Measurements from ENCODE around the gene FBXO17. TPM values are rescaled to one million over a fixed set of nuclear protein-coding genes. Genes with fewer than 3 reads are reported as not detected.

Gene FBXO17
- total RNA-seq, 4 donors from 2014 or later, result 3.9 to 18.3 (median 8.8) TPM

- WGBS, 2 donors, result 0% methylated on average over 17 to 31 of the region's 64 CpGs
- DNase-seq, result peak; percentile 100
- peaks cover 20 to 53% (median 20%) of the 10 kb centered on the region in 3 donors for H3K4me1 ChIP-seq
- peaks cover 0 to 16% (median 0%) of the 10 kb centered on the region in 3 donors for H3K36me3 ChIP-seq
- H3K27me3 ChIP-seq, result no peaks in the 10 kb centered on the region
- peak within 1 kb of the TSS; percentile 94 to 99 (median 96) for H3K27ac ChIP-seq
- peak within 1 kb of the TSS; percentile 72 to 99 (median 84) for H3K4me3 ChIP-seq
- intact Hi-C loops (cut with DNase I), result no loop called here
- no peaks in the 10 kb centered on the region for H3K9me3 ChIP-seq
- TF ChIP-seq, protein P1, sequence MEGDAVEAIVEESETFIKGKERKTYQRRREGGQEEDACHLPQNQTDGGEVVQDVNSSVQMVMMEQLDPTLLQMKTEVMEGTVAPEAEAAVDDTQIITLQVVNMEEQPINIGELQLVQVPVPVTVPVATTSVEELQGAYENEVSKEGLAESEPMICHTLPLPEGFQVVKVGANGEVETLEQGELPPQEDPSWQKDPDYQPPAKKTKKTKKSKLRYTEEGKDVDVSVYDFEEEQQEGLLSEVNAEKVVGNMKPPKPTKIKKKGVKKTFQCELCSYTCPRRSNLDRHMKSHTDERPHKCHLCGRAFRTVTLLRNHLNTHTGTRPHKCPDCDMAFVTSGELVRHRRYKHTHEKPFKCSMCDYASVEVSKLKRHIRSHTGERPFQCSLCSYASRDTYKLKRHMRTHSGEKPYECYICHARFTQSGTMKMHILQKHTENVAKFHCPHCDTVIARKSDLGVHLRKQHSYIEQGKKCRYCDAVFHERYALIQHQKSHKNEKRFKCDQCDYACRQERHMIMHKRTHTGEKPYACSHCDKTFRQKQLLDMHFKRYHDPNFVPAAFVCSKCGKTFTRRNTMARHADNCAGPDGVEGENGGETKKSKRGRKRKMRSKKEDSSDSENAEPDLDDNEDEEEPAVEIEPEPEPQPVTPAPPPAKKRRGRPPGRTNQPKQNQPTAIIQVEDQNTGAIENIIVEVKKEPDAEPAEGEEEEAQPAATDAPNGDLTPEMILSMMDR (IDR thresholded peaks at IDR 0.05), result peak in 1 of 6 experiments; percentile 37
- TF ChIP-seq POLR2A (IDR thresholded peaks at IDR 0.05), result peak in 3 of 4 donors; percentile 68 to 87 (median 81)
These were observed 75.9 kb downstream of the FBXO17 start, which contains the start of the genes NFKBIB and SIRT2 for GRCh38 chr19:38899447-38900201. NFKBIB (plus strand) TSS chr19:38899969; CDS start chr19:38900033, 64 bp downstream. SIRT2 (minus strand) TSS chr19:38899618; CDS start chr19:38899521, 97 bp downstream.

DNA sequence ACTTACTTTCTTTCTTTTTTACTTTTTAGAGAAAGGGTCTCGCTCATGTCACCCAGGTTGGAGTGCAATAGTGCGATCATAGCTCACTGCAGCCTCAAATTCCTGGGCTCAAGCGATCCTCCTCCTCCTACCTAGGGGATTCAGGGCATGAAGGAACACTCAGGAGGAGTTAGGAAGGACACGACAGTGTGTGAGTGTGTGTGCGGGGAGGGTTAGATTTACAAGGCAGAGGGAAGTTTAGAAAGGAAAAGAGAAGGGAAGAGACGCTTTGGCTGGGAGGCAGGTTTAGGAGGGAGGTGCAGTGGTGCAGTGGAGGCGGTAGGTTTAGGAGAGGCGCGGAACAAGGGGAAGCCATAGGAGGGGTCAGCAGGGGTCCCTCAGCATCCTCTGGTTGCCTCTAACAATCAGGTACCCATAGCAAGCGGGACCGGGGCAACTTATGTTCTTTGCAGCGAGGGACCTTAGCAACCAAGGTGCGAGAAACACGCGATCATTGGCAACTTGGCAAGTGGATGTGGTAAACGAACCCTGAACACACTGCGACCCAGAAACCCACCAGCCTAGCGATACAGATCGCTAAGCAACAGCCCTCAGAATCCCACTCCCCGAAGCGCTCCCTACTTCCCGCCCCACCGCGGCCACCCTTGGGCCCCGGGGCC, 76.6 kb downstream of the FBXO17 start:
- Histone ChIP-seq H3K27ac (peak overlapping the region; percentile 92 to 99 (median 95)), H3K36me3 (peaks cover 0 to 14% (median 0%) of the 10 kb centered on the region in 3 donors), H3K9me3 (no peaks in the 10 kb centered on the region), H3K4me3 (peak overlapping the region; percentile 62 to 99 (median 76)), H3K4me1 (peaks cover 20 to 53% (median 20%) of the 10 kb centered on the region in 3 donors), H3K27me3 (no peaks in the 10 kb centered on the region)
- intact Hi-C loops (cut with DNase I), result no loop called here
- TF ChIP-seq POLR2A (IDR thresholded peaks at IDR 0.05), result no peak
- TF ChIP-seq, protein P1 (IDR thresholded peaks at IDR 0.05), result peak in 1 of 6 experiments; percentile 1
- no peak for DNase-seq
- WGBS, 2 donors, result 0 to 5% methylated on average over 19 to 23 of the region's 25 CpGs

GRCh38 chr19:38894968-38895367, 80.6 kb downstream of the FBXO17 start:
- peaks cover 2 to 48% (median 3%) of the 10 kb centered on the region in 3 donors for H3K36me3 ChIP-seq
- intact Hi-C loops (cut with DNase I), result no loop called here
- H3K27me3 ChIP-seq, result no peaks in the 10 kb centered on the region
- no peak overlapping the region for H3K27ac ChIP-seq
- peaks cover 11 to 31% (median 13%) of the 10 kb centered on the region in 3 donors for H3K4me1 ChIP-seq
- H3K9me3 ChIP-seq, result no peaks in the 10 kb centered on the region
- H3K4me3 ChIP-seq, result no peak overlapping the region
- WGBS, 2 donors, result 67 to 75% methylated on average over 8 to 9 of the region's 9 CpGs
- TF ChIP-seq POLR2A (IDR thresholded peaks at IDR 0.05), result no peak
- TF ChIP-seq, protein P1 (IDR thresholded peaks at IDR 0.05), result no peak
- no peak for DNase-seq

DNA sequence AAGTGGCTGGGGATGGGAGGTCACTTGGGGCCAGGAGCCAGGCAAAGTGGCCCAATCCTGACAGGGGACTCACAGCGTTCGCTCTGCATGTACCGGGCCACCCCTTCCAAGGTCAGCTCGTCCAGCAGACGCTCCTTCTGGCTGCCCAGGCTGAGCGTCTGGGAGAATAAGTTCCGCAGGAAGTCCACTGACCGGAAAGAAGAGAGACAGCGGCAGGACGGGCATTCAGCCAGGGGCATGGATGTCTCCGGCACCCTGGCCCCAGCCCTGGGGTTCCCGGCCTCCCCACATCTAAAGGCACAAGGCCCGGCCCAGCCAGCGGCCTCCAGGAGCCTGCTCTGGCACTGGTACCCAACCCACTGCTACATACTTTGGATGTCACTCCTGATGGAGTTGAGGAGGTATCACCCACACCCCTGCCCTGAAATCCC, 82.2 kb downstream of the FBXO17 start:
- H3K4me1 ChIP-seq, result peaks cover 6 to 22% (median 8%) of the 10 kb centered on the region in 3 donors
- no peak overlapping the region for H3K4me3 ChIP-seq
- H3K27ac ChIP-seq, result no peak overlapping the region
- intact Hi-C loops (cut with DNase I), result no loop called here
- peaks cover 5 to 64% (median 17%) of the 10 kb centered on the region in 3 donors for H3K36me3 ChIP-seq
- 70 to 93% methylated on average over 2 to 3 of the region's 14 CpGs for WGBS, 2 donors
- DNase-seq, result no peak
- H3K27me3 ChIP-seq, result no peaks in the 10 kb centered on the region
- TF ChIP-seq, protein P1 (IDR thresholded peaks at IDR 0.05), result no peak
- no peak for TF ChIP-seq POLR2A (IDR thresholded peaks at IDR 0.05)
- H3K9me3 ChIP-seq, result no peaks in the 10 kb centered on the region

All from esophagus squamous epithelium (tissue), 5 donors.